Cardiac muscle cell (in vitro differentiated cells and primary cell): ENCODE measurements around the gene TMEM213. TPM values are rescaled to one million over a fixed set of nuclear protein-coding genes. Genes with fewer than 3 reads are reported as not detected.

ENCODE experiments used
- DNase-seq, 2 donors: peaks; one replicate each; pipeline versions ENCODE4 v3.0.0 to v3.0.0-alpha.2; 2010 to 2017; ENCODE audit warnings: low read depth in 1 of 2, low spot score in 1 of 2
- H3K27ac ChIP-seq: fragments of 200-600 bp; sonication (generic); 2 replicates; pipeline ENCODE4 v1.5.1; 2016
- H3K27me3 ChIP-seq: fragments of 200-600 bp; sonication (generic); 2 replicates; pipeline ENCODE4 v1.6.0; 2016; ENCODE audit warnings: control low read depth
- H3K36me3 ChIP-seq: fragments of 200-600 bp; sonication (generic); 2 replicates; pipeline ENCODE4 v1.5.1; 2016; ENCODE audit warnings: control low read depth
- H3K4me1 ChIP-seq: fragments of 200-600 bp; sonication (generic); 2 replicates; pipeline ENCODE4 v1.8.1; 2017; ENCODE audit warnings: low read depth, mild to moderate bottlenecking, mixed run types
- H3K4me3 ChIP-seq: fragments of 200-600 bp; sonication (generic); 2 replicates; pipeline ENCODE4 v1.5.1; 2016; ENCODE audit warnings: mild to moderate bottlenecking
- H3K9me3 ChIP-seq: fragments of 200-600 bp; sonication (generic); 2 replicates; pipeline ENCODE4 v1.5.1; 2017; ENCODE audit warnings: low read depth, mild to moderate bottlenecking, control low read depth
- CTCF ChIP-seq: IDR thresholded peaks from 2 replicates; pipeline ENCODE4 v1.5.1; 2012; ENCODE audit warnings: low read depth, mild to moderate bottlenecking, low read length
- polyA plus RNA-seq: library from polyadenylated mRNA; unstranded; fragments of >200 nt; fragmentation: Nextera tagmentation; extraction: Ambion mirVana; gene quantifications from 2 replicates; pipeline ENCODE4 v1.2.1, GENCODE V29; 2016
- total RNA-seq: library from RNA; depleted of rRNA; stranded (reverse); fragments of >200 nt; gene quantifications from 2 replicates; pipeline ENCODE4 v1.2.3, GENCODE V29; 2016

The TMEM213 gene
- total and polyA plus RNA-seq, 2 experiments from 2014 or later: not detected

- Histone ChIP-seq H3K4me3 (no peak overlapping the region), H3K9me3 (no peaks in the 10 kb centered on the region), H3K4me1 (peaks cover 14% of the 10 kb centered on the region), H3K27ac (no peak overlapping the region), H3K36me3 (peaks cover 6% of the 10 kb centered on the region), H3K27me3 (no peaks in the 10 kb centered on the region)
- no peak for TF ChIP-seq CTCF
- peak in 1 of 2 donors; percentile 52 for DNase-seq
These were observed 44.3 kb downstream of the TMEM213 start for GRCh38 chr7:138842111-138842510.

GRCh38 chr7:138843632-138844580 is 46.1 kb downstream of the TMEM213 start:
- Histone ChIP-seq H3K36me3 (peaks cover 10% of the 10 kb centered on the region), H3K9me3 (no peaks in the 10 kb centered on the region), H3K4me1 (no peaks in the 10 kb centered on the region), H3K4me3 (no peak overlapping the region), H3K27ac (no peak overlapping the region), H3K27me3 (no peaks in the 10 kb centered on the region)
- TF ChIP-seq CTCF: no peak
- no peak for DNase-seq

DNA sequence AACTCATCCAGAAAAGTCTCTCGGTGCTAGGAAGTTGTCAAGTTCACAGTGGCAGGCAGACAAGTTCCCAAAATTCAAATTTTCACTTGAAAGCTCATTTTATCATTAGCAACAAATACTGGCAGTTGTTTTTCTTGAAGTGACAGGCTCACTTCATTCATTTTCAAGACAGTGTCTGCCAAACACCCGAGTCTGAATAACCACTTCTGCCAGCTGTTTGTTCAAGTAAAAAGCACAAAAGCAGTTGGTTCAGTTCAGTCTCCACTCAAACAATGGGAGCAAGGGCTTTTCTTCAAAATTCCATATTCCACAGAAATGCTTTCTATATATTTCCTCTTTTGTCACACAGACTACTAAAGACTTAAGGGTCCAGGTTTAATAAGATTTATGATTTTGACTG is 47.9 kb downstream of the TMEM213 start:
- H3K9me3 ChIP-seq: no peaks in the 10 kb centered on the region
- H3K36me3 ChIP-seq: peaks cover 18% of the 10 kb centered on the region
- TF ChIP-seq CTCF: no peak
- H3K27ac ChIP-seq: no peak overlapping the region
- no peak overlapping the region for H3K4me3 ChIP-seq
- H3K27me3 ChIP-seq: no peaks in the 10 kb centered on the region
- no peak for DNase-seq
- H3K4me1 ChIP-seq: no peaks in the 10 kb centered on the region

DNA sequence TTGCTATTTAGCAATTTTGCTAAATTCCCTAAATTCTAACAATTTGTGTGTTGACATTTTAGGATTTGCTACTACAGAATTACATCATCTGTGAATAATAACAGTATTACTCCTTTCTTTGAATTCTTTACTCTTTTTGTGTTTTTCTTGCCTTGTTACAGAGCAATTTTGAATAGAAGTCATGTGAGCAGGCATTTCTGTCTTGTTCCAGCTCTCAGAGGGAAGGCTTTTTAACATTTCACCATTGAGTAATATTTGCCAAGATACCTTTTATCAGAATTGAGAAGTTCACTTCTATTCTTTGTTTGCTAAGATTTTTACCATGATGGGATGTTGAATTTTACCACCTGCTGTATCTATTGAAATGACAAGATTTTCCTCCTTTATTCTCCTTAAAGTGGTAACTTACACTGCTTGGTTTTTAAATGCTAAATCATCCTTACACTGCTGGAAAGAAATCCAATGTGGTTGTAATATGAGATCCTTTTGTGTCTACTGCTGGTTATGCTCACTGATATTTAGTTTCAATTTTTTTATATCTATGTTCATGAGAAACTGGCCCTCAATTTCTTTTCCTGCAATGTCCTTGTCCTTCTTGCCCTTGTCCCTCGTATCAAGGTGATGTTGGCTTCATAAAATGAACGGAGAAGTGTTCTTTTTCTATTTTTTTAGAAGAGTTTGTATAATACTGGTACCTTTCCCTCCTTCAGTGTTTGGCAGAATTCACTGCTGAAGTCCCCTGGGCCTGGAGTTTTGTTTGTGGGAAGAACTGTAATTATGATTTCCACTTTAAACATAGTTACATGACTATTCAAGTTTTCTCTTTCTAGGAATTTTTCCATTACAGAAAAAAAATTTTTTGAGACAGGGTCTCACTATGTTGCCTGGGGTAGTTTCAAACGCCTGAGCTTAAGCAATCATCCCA is 50.5 kb downstream of the TMEM213 start:
- no peak overlapping the region for H3K27ac ChIP-seq
- no peak overlapping the region for H3K4me3 ChIP-seq
- TF ChIP-seq CTCF: no peak
- no peaks in the 10 kb centered on the region for H3K4me1 ChIP-seq
- peaks cover 22% of the 10 kb centered on the region for H3K36me3 ChIP-seq
- DNase-seq: no peak
- H3K9me3 ChIP-seq: no peaks in the 10 kb centered on the region
- H3K27me3 ChIP-seq: no peaks in the 10 kb centered on the region

- peaks cover 19% of the 10 kb centered on the region for H3K36me3 ChIP-seq
- no peak overlapping the region for H3K27ac ChIP-seq
- H3K4me3 ChIP-seq: no peak overlapping the region
- DNase-seq: no peak
- no peaks in the 10 kb centered on the region for H3K4me1 ChIP-seq
- no peaks in the 10 kb centered on the region for H3K9me3 ChIP-seq
- TF ChIP-seq CTCF: no peak
- H3K27me3 ChIP-seq: no peaks in the 10 kb centered on the region
These were observed 51.9 kb downstream of the TMEM213 start for GRCh38 chr7:138849701-138850100.
